HEK293T (cell line): ENCODE measurements around the gene FBXL16.

ENCODE experiments used
- FOXK2 ChIP-seq: fragments of 450-650 bp; IDR thresholded peaks from 2 replicates; pipeline ENCODE4 v1.6.1; 2016; ENCODE audit warnings: mild to moderate bottlenecking
- FOXM1 ChIP-seq: fragments of 450-650 bp; IDR thresholded peaks from 2 replicates; pipeline ENCODE4 v1.6.1; 2017; ENCODE audit warnings: mild to moderate bottlenecking, borderline replicate concordance
- HDGF ChIP-seq: fragments of 450-650 bp; IDR thresholded peaks from 2 replicates; pipeline ENCODE4 v1.6.1; 2017; ENCODE audit warnings: antibody characterized with exemption, borderline replicate concordance
- L3MBTL2 ChIP-seq: fragments of 450-650 bp; conservative IDR thresholded peaks from 2 replicates; pipeline ENCODE4 v1.6.1; 2016; ENCODE audit warnings: mild to moderate bottlenecking
- SP1 ChIP-seq: fragments of 450-650 bp; IDR thresholded peaks from 2 replicates; pipeline ENCODE4 v1.6.1; 2017
- ZNF384 ChIP-seq: fragments of 450-650 bp; IDR thresholded peaks from 2 replicates; pipeline ENCODE4 v1.6.1; 2016

GRCh38 chr16:715477-716199 lies 10.0 kb upstream of the FBXL16 start:
- TF ChIP-seq FOXK2 (no peak), SP1 (no peak), HDGF (no peak), ZNF384 (no peak), FOXM1 (no peak), L3MBTL2 (0 out of 2 replicates have a peak, but pooled peaks have one; percentile 20)
